GM12878 (cell line): ENCODE measurements around the gene OR2Y1. TPM values are rescaled to one million over a fixed set of nuclear protein-coding genes. Genes with fewer than 3 reads are reported as not detected.

Experiments
- ATAC-seq: fragments of 200-7000 bp; cut with Tn5 transposase; 3 replicates; pipeline ENCODE4 v1.9.1; 2020; ENCODE audit warnings: mild to moderate bottlenecking, moderate library complexity
- BruUV-seq: library from RNA; stranded (reverse); fragments of 400-500 nt; replicated peaks from 2 replicates; lab custom pipeline; 2021; lab: Mats Ljungman, UMichigan
- CTCF ChIA-PET: fragments of 300-600 bp; sonication (Branson Sonifier 250); formaldehyde crosslinking; extraction: SDS; loops from one replicate; lab custom pipeline; 2021; ENCODE audit warnings: inconsistent platforms; lab: Yijun Ruan, JAX
- POLR2A ChIA-PET: fragments of 350-600 bp; formaldehyde crosslinking; extraction: SDS; loops from one replicate; lab custom pipeline; 2021; ENCODE audit warnings: inconsistent platforms; lab: Charles Lee
- RAD21 ChIA-PET: fragments of 300-600 bp; sonication (Branson Sonifier 250); formaldehyde crosslinking; loops from one replicate; lab custom pipeline; 2023; ENCODE audit warnings: antibody characterized with exemption; ENCODE audit not compliant: unreplicated experiment; lab: Charles Lee
- SMC1A ChIA-PET: fragments of 300-600 bp; sonication (Branson Sonifier 250); formaldehyde crosslinking; loops from one replicate; lab custom pipeline; 2023; ENCODE audit not compliant: unreplicated experiment, uncharacterized antibody; lab: Charles Lee
- DNase-seq: peaks from one replicate; pipeline ENCODE4 v3.0.0-alpha.2; 2011; ENCODE audit warnings: low read depth, low spot score
- FAIRE-seq: peaks from 3 replicates; lab custom pipeline; 2011; peaks lifted over from hg19 to GRCh38; lab: Jason Lieb, UNC
- H2AFZ ChIP-seq: 2 replicates; pipeline ENCODE4 v1.6.0; 2011; ENCODE audit warnings: low read depth, low read length, control low read depth; ENCODE audit not compliant: control insufficient read depth
- H3K27ac ChIP-seq: 2 replicates; pipeline ENCODE4 v1.5.1; 2011; ENCODE audit warnings: control low read depth; ENCODE audit not compliant: control insufficient read depth, insufficient read depth
- H3K27me3 ChIP-seq, 2 experiments: replicated peaks in 1 of 2; 2 replicates each; pipeline versions ENCODE4 v1.6.0 to v1.6.1; 2011; ENCODE audit warnings: low read length in 1 of 2; ENCODE audit not compliant: control insufficient read depth in 2 of 2, insufficient read depth in 2 of 2
- H3K36me3 ChIP-seq, 2 experiments: 2 replicates each; pipeline ENCODE4 v1.5.1; 2011; ENCODE audit warnings: low read length in 1 of 2; ENCODE audit not compliant: control insufficient read depth in 2 of 2, insufficient read depth in 2 of 2
- H3K4me1 ChIP-seq: 2 replicates; pipeline ENCODE4 v1.6.1; 2011; ENCODE audit warnings: mild to moderate bottlenecking, low read length, moderate library complexity, mixed read lengths; ENCODE audit not compliant: control insufficient read depth, insufficient read depth
- H3K4me2 ChIP-seq: 2 replicates; pipeline ENCODE4 v1.6.0; 2011; ENCODE audit warnings: control low read depth; ENCODE audit not compliant: control insufficient read depth, insufficient read depth
- H3K4me3 ChIP-seq: fragments of 200-600 bp; sonication (generic); 2 replicates; pipeline ENCODE4 v1.5.1; 2016
- H3K79me2 ChIP-seq: 2 replicates; pipeline ENCODE4 v1.6.0; 2011; ENCODE audit warnings: low read length; ENCODE audit not compliant: control insufficient read depth, insufficient read depth
- H3K9ac ChIP-seq: 2 replicates; pipeline ENCODE4 v1.8.0; 2011; ENCODE audit warnings: low read length, control low read depth, mixed read lengths; ENCODE audit not compliant: control insufficient read depth, insufficient read depth
- H3K9me3 ChIP-seq: replicated peaks from 3 replicates; pipeline ENCODE4 v1.5.1; 2011; ENCODE audit warnings: mild to moderate bottlenecking, low read length; ENCODE audit not compliant: control insufficient read depth, insufficient read depth
- H4K20me1 ChIP-seq: 2 replicates; pipeline ENCODE4 v1.6.0; 2011; ENCODE audit not compliant: control insufficient read depth, insufficient read depth
- HDAC2 ChIP-seq: fragments of 200-600 bp; sonication (generic); IDR thresholded peaks from 2 replicates; pipeline ENCODE4 v1.6.1; 2017
- JUNB ChIP-seq: IDR thresholded peaks from 2 replicates; pipeline ENCODE4 v1.6.1; 2016; ENCODE audit warnings: antibody characterized with exemption, mild to moderate bottlenecking
- NR2C2 ChIP-seq: IDR thresholded peaks from 2 replicates; pipeline ENCODE4 v1.6.1; 2011; ENCODE audit warnings: borderline replicate concordance, low read depth; ENCODE audit not compliant: control insufficient read depth, insufficient read length
- SIN3A ChIP-seq: IDR thresholded peaks from 2 replicates; pipeline ENCODE4 v1.6.1; 2012; ENCODE audit warnings: low read depth, low read length, improper control_type of control experiment
- WGBS: methylation state at CpG from one replicate; pipeline ENCODE4 v1.1.6; 2016; ENCODE audit warnings: low lambda C conversion rate; ENCODE audit not compliant: insufficient replicate concordance, insufficient coverage; ENCODE audit errors: missing lambda C conversion rate; 5-methylcytosine and 5-hydroxymethylcytosine counted together
- in situ Hi-C: fragments of 300-500 bp; cut with MboI; formaldehyde crosslinking; loops from 9 replicates; pipeline ENCODE4 v1.14.3; 2018; ENCODE audit warnings: mixed read lengths
- intact Hi-C: fragments of 100-400 bp; cut with micrococcal nuclease; formaldehyde crosslinking; loops from one replicate; pipeline ENCODE4 v1.14.2; 2022; ENCODE audit not compliant: unreplicated experiment
- polyA plus RNA-seq, 11 experiments: library from polyadenylated mRNA; depleted of rRNA in 4 of 11; unstranded in 6 of 11; stranded (reverse) in 5 of 11; fragments of >200 nt; fragmentation: Nextera tagmentation in 4 of 11; fragmentation: Illumina TruSeq in 1 of 11; extraction: Ambion mirVana in 4 of 11; extraction: Trizol in 1 of 11; gene quantifications; 1 replicate in 1 of 11; 2 replicates in 10 of 11; pipeline versions ENCODE4 v1.2.1 to v1.2.3, GENCODE V29; 2011 to 2016; ENCODE audit warnings: inconsistent platforms in 2 of 11, missing spikeins in 2 of 11, low read depth in 1 of 11
- total RNA-seq, 4 experiments: library from RNA; depleted of rRNA in 3 of 4; stranded (reverse); fragments of >200 nt in 3 of 4; fragmentation: Illumina TruSeq in 1 of 4; extraction: Trizol in 1 of 4; gene quantifications; 2 replicates each; pipeline versions ENCODE4 v1.2.1 to v1.2.3, GENCODE V29; 2013 to 2021
- TF ChIP-seq, protein P1 (sequence below): IDR thresholded peaks from 2 replicates; pipeline ENCODE4 v1.6.1; 2011; ENCODE audit warnings: low read depth, low read length, improper control_type of control experiment, borderline replicate concordance
- TF ChIP-seq, protein P2 (sequence below), 3 experiments: IDR thresholded peaks in 2 of 3; conservative IDR thresholded peaks in 1 of 3; 2 replicates each; pipeline ENCODE4 v1.5.1; 2011; ENCODE audit warnings: low read depth in 3 of 3, low read length in 3 of 3, mild to moderate bottlenecking in 3 of 3, control low read depth in 2 of 3, moderate library complexity in 2 of 3, inconsistent platforms in 1 of 3, mixed read lengths in 1 of 3; ENCODE audit not compliant: control insufficient read depth in 2 of 3, insufficient read depth in 1 of 3; ENCODE audit errors: extremely low read depth in 1 of 3

The OR2Y1 gene
- total and polyA plus RNA-seq, 10 of the 15 experiments (the other 5 are each of a cell fraction or from before 2014, with no cell fraction given): not detected

DNA sequence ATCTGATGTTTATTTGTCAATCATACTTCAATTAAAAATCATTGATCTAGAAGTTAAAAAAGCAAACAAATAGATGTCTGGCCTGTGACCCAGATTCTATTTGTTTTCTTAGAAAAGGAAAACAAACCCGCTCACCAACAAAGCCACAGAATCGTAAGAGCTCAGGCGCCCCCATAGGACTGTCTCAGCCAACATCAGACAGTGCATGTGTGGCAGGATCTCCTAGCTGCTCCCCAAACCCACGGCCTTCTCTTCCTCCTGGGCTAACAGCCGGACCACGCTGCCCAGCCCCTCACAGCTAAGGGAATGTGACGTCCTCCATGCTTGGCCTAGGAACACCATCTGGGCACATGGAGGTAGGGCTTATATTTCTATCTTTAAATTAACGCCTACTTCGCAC is 19.4 kb downstream of the OR2Y1 start:
- Histone ChIP-seq H3K4me1 (peaks cover 9% of the 10 kb centered on the region), H4K20me1 (no peaks in the 10 kb centered on the region), H3K4me2 (no peak overlapping the region), H3K9ac (no peak overlapping the region), H3K9me3 (no peaks in the 10 kb centered on the region), H3K79me2 (no peaks in the 10 kb centered on the region), H3K36me3 (no peaks in the 10 kb centered on the region), H3K27me3 (no peaks in the 10 kb centered on the region), H3K27ac (no peak overlapping the region), H2AFZ (no peak overlapping the region), H3K4me3 (no peak overlapping the region)
- no peak for DNase-seq
- TF ChIP-seq SIN3A: no peak
- ChIA-PET POLR2A (no interaction called here), SMC1A (no interaction called here), CTCF (no interaction called here), RAD21 (no interaction called here)
- WGBS: 65% methylated on average over 9 of the region's 9 CpGs
- intact Hi-C loops (no loop called here), in situ Hi-C loops (no loop called here)
- no TSS peak for BruUV-seq
- FAIRE-seq: no peak
- no peak for ATAC-seq

DNA sequence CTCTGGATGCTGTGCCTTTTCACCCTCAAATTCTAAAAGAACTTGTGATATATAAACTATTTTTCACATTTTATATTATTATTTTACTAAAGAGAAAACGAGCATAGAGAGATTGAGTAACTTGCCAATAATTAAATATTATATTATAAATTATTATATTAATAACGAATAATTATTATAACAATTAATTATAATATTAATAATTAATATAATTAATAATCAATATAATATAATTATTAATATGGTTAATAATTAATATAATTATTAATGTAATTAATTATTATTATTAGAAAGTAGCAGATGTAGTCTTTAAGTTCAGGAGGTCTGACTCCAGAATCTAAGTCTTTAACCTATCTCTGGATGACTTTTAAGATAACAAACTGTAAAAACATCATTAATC is 20.1 kb downstream of the OR2Y1 start:
- peaks cover 9% of the 10 kb centered on the region for H3K4me1 ChIP-seq
- 0% methylated on average over 2 of the region's 2 CpGs for WGBS
- H3K4me2 ChIP-seq: no peak overlapping the region
- POLR2A ChIA-PET: no interaction called here
- no peaks in the 10 kb centered on the region for H3K9me3 ChIP-seq
- no peak overlapping the region for H3K4me3 ChIP-seq
- TF ChIP-seq NR2C2 (no peak), JUNB (no peak), HDAC2 (no peak)
- TF ChIP-seq, protein P1, sequence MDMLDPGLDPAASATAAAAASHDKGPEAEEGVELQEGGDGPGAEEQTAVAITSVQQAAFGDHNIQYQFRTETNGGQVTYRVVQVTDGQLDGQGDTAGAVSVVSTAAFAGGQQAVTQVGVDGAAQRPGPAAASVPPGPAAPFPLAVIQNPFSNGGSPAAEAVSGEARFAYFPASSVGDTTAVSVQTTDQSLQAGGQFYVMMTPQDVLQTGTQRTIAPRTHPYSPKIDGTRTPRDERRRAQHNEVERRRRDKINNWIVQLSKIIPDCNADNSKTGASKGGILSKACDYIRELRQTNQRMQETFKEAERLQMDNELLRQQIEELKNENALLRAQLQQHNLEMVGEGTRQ: no peak
- TF ChIP-seq, protein P2, sequence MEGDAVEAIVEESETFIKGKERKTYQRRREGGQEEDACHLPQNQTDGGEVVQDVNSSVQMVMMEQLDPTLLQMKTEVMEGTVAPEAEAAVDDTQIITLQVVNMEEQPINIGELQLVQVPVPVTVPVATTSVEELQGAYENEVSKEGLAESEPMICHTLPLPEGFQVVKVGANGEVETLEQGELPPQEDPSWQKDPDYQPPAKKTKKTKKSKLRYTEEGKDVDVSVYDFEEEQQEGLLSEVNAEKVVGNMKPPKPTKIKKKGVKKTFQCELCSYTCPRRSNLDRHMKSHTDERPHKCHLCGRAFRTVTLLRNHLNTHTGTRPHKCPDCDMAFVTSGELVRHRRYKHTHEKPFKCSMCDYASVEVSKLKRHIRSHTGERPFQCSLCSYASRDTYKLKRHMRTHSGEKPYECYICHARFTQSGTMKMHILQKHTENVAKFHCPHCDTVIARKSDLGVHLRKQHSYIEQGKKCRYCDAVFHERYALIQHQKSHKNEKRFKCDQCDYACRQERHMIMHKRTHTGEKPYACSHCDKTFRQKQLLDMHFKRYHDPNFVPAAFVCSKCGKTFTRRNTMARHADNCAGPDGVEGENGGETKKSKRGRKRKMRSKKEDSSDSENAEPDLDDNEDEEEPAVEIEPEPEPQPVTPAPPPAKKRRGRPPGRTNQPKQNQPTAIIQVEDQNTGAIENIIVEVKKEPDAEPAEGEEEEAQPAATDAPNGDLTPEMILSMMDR (IDR thresholded peaks at IDR 0.05 in 2 of 3, conservative IDR thresholded peaks at IDR 0.05 in 1 of 3; ENCODE audit: control insufficient read depth in 2 of 3, extremely low read depth in 1 of 3, insufficient read depth in 1 of 3, low read depth in 3 of 3, low read length in 3 of 3): no peak
- TF ChIP-seq, all 136 proteins: peak for 0
- CTCF ChIA-PET: interaction anchor here (0.8 to 1.8 kb wide), 4 partner anchors 25 to 329 kb away, joined by 3 to 15 read pairs (median 3); no protein-coding TSS in a partner anchor
- ATAC-seq (no peak), FAIRE-seq (no peak), DNase-seq (no peak)
- no peak overlapping the region for H2AFZ ChIP-seq
- no peak overlapping the region for H3K9ac ChIP-seq
- H3K27me3 ChIP-seq: no peaks in the 10 kb centered on the region
- BruUV-seq: no TSS peak
- no peak overlapping the region for H3K27ac ChIP-seq
- intact Hi-C loops: no loop called here
- SMC1A ChIA-PET: no interaction called here
- in situ Hi-C loops: no loop called here
- RAD21 ChIA-PET: no interaction called here
- H3K79me2 ChIP-seq: no peaks in the 10 kb centered on the region
- H4K20me1 ChIP-seq: no peaks in the 10 kb centered on the region
- no peaks in the 10 kb centered on the region for H3K36me3 ChIP-seq
